K562 (cell line): Measurements from ENCODE around the gene SYNJ2. TPM values are rescaled to one million over a fixed set of nuclear protein-coding genes. Genes with fewer than 3 reads are reported as not detected.

ENCODE experiments used
- BHLHE40 ChIP-seq: IDR thresholded peaks from 2 replicates; pipeline ENCODE4 v1.6.1; 2011; ENCODE audit warnings: low read length, improper control_type of control experiment
- MTF1 ChIP-seq: fragments of 250-450 bp; sonication (Bioruptor Pico); IDR thresholded peaks from 2 replicates; pipeline ENCODE4 v1.9.0; 2021; ENCODE audit warnings: moderate library complexity, mild to moderate bottlenecking, inconsistent platforms, borderline replicate concordance
- PRDM10 ChIP-seq: fragments of 450-650 bp; IDR thresholded peaks from 2 replicates; pipeline ENCODE4 v1.6.1; 2018; ENCODE audit not compliant: partially characterized antibody
- SMARCC2 ChIP-seq: fragments of 450-650 bp; IDR thresholded peaks from 2 replicates; pipeline ENCODE4 v1.6.1; 2017; ENCODE audit warnings: antibody characterized with exemption, moderate library complexity, mild to moderate bottlenecking, low read depth
- ZEB2 ChIP-seq: fragments of 450-650 bp; IDR thresholded peaks from 2 replicates; pipeline ENCODE4 v1.6.1; 2016
- ZNF407 ChIP-seq: fragments of 450-650 bp; IDR thresholded peaks from 2 replicates; pipeline ENCODE4 v1.6.1; 2016; ENCODE audit warnings: low read depth
- polyA plus RNA-seq, 8 experiments: library from polyadenylated mRNA; depleted of rRNA in 4 of 8; stranded (reverse) in 5 of 8; unstranded in 3 of 8; fragments of >200 nt; fragmentation: Nextera tagmentation in 2 of 8; fragmentation: Illumina TruSeq in 1 of 8; extraction: Ambion mirVana in 2 of 8; extraction: Trizol in 1 of 8; gene quantifications; 2 replicates each; pipeline versions ENCODE4 v1.2.1 to v1.2.3, GENCODE V29; 2011 to 2014; ENCODE audit warnings: inconsistent platforms in 1 of 8, missing spikeins in 1 of 8
- total RNA-seq, 7 experiments: library from RNA; depleted of rRNA in 6 of 7; stranded (reverse); fragments of >200 nt in 6 of 7; fragmentation: Illumina TruSeq in 2 of 7; extraction: Trizol in 2 of 7; gene quantifications; 2 replicates each; pipeline versions ENCODE4 v1.2.1 to v1.2.3, GENCODE V29; 2011 to 2021; ENCODE audit warnings: low replicate concordance in 1 of 7
- TF ChIP-seq, protein P1 (sequence below): sonication (generic); formaldehyde crosslinking; IDR thresholded peaks from 2 replicates; pipeline ENCODE4 v1.8.1; 2023; ENCODE audit warnings: mild to moderate bottlenecking, missing genetic modification reagents

Gene SYNJ2
- total and polyA plus RNA-seq, 9 of the 15 experiments (the other 6 are each of a cell fraction or from before 2014, with no cell fraction given) = 3.0 to 27.7 (median 17.8) TPM

DNA sequence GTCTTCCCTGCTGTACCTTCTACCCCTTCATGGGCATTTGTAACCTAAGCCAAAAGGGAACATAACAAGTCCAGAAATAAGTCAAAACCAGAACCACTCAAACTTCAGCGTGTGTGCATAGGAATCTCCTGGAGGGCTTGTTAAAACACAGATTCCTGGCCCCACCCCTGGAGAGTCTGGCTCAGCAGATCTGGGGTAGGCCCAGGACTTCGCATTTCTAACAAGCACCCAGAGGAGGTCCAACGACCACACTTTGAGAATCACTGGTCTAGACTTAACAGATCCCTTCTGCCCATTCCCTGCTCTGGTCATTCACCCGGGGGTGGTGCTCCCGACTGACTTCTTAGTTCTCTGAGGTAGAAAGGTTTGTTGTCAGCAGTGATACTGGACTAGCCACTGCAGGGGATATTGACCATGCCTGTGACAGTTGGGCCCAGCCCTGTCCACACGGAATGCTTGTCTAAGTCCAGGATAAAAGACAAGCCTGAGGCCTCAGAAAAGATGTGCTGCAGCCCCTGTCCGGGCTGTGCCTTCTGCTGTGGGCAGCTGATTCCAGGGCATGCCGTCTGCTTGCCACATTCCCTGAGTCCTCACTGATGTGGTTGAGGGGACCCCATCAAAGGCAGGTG lies 68.6 kb downstream of the SYNJ2 start (continued):
- no peak for TF ChIP-seq PRDM10
- TF ChIP-seq, protein P1, sequence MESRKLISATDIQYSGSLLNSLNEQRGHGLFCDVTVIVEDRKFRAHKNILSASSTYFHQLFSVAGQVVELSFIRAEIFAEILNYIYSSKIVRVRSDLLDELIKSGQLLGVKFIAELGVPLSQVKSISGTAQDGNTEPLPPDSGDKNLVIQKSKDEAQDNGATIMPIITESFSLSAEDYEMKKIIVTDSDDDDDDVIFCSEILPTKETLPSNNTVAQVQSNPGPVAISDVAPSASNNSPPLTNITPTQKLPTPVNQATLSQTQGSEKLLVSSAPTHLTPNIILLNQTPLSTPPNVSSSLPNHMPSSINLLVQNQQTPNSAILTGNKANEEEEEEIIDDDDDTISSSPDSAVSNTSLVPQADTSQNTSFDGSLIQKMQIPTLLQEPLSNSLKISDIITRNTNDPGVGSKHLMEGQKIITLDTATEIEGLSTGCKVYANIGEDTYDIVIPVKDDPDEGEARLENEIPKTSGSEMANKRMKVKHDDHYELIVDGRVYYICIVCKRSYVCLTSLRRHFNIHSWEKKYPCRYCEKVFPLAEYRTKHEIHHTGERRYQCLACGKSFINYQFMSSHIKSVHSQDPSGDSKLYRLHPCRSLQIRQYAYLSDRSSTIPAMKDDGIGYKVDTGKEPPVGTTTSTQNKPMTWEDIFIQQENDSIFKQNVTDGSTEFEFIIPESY (CRISPR knock-in tag) = no peak
- TF ChIP-seq ZEB2 = no peak
- no peak for TF ChIP-seq MTF1 (CRISPR knock-in tag)
- no peak for TF ChIP-seq SMARCC2
- no peak for TF ChIP-seq BHLHE40
- TF ChIP-seq ZNF407 = no peak
- TF ChIP-seq, all 486 proteins: peak for 0
